NCI-H2107 (cell line): ENCODE results near the gene DNAJA2.

Experiments
- DNase-seq: peaks from one replicate; lab custom pipeline; 2025; lab: John Stamatoyannopoulos, UW

The DNAJA2 gene

DNA sequence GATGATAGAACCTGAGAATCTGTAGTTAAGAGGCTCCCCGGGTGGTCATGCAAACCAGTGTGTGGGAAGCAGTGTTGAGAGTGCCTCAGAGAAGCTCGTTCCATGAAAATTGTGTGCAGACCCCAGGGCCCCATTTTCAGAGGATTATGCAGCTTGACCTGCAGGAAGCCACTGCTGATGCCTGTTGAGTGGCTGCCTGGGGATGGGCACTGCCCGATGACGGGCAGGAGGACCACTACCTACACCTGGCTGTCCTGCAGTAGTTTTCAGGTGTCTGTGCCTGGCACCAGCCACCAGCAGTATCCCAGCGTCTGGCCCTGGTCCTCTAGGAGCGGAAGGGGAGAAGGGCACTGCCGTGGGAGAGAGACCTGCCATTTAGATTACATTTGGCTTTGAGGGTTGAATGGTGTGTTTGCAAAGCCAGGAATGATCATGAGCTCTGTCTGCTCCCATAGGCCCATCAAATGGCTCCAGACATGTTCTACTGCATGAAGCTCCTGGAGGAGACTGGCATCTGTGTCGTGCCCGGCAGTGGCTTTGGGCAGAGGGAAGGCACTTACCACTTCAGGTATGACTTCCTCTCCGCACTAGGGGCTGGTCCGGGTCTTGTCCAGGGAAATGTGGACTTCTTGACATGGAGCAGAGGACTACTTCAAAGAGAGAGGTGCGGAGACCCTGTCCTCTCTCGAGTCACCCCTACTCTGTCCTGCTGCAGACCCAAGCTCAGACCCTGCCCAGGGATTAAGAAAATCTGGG is 46.8 kb downstream of the DNAJA2 start:
- no peak for DNase-seq

- DNase-seq, result no peak
Observed at GRCh38 chr16:46924402-46924801, 49.1 kb downstream of the DNAJA2 start.

DNA sequence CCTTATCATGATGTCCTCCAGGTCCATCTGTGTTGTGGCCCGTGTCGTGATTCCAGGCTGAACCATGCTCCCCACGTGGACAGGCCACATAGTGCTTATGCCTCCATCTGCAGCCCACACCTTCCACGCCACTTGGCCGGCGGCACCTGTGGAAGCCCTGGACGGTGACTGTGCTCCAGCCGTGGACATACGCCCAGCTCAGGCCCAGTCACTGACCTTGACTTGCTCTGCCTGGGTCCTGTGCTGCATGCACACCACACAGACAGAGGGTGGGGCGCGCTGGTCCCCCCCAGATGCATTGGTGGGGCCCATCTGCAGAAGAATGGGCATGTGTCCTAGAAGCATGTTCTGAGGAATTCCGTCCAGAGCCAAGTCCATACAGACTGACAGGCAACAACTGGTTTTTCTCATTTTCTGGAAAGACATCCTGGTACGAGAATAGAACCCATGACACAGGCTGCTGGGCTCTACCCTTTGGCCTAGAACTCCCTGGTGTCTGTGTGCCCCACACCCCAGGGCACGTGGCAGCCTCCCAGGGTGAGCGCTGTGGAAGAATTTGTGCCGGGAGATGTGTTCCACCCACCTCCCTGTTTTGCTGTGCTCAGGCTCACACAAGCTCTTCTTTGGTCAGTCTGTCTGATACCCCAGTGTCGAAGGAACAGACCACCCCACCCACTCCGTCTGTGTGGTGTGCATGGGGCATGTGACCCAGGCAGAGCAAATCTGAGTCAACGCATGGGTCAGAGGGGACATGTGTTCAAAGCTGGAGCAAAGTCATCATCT is 49.8 kb downstream of the DNAJA2 start:
- DNase-seq, result no peak

DNA sequence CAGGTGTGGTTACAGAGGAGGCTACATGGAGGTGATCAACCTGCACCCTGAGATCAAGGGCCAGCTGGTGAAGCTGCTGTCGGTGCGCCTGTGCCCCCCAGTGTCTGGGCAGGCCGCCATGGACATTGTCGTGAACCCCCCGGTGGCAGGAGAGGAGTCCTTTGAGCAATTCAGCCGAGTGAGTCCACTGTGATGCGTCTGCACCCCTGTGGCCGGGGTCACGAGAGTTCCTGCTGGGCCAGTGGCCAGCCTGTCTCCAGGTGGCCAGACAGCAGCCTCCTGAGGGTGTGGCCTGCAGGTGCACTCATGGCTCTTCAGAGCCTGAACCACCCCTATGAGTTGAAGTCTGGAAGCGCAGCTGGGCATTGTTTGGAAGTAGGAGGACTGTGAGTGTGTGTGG is 51.2 kb downstream of the DNAJA2 start:
- no peak for DNase-seq

DNA sequence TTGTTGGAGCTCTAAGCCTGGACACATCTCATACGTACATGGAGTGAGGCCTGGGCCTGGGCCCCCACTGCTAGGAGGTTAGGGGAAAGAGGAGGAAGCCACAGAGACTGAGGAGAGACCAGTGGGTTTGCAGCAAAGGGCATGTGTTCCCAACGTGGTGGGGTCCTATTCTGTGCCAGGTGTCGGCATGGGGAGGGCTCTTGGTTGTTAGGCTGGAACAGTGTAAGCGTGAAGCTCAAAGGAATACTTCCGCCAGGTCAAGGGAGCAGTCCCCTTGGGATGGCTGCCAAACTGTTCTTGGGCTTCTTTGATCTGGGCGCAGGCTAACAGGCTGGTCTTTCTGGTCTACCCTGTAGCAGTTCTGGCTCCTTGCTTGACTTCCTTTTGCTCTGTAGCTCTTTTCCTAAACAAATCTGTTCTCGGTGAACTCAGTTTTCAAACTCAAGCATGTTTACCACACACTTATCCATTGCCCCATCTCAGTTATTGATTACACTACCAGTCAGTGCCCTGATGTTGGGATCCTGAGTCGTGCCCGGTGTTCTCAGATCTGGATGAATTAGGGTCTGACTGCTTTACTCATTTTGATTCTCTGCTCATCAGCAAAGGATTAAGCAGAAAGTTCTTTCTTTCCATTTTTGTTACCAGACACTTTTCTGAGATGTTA is 52.9 kb downstream of the DNAJA2 start:
- no peak for DNase-seq

GRCh38 chr16:46918905-46919792 is 54.3 kb downstream of the DNAJA2 start:
- DNase-seq, result no peak

GRCh38 chr16:46918400-46918799 is 55.1 kb downstream of the DNAJA2 start:
- DNase-seq, result no peak

- no peak for DNase-seq
Observed at GRCh38 chr16:46916980-46917379, 56.5 kb downstream of the DNAJA2 start.

DNA sequence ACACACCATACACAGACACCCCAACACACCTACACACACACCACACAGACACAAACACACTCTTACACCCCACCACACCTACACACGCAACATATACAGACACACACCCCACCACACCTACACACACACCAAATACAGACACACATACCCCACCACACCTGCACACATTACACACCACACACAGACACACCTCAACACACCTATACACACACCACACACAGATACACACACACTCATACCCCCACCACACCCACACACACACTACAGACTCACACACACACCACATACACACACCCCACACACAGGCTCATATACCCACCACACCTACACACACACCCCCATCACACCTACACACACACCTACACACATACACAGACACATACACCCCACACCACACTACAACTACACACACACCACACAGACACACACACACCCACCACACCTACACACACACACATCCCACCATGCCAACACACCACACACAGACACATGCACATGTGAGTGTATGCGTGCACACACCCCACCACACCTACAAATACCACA is 57.9 kb downstream of the DNAJA2 start:
- no peak for DNase-seq

- DNase-seq, result no peak
Observed at GRCh38 chr16:46914556-46915201, 58.8 kb downstream of the DNAJA2 start.

DNA sequence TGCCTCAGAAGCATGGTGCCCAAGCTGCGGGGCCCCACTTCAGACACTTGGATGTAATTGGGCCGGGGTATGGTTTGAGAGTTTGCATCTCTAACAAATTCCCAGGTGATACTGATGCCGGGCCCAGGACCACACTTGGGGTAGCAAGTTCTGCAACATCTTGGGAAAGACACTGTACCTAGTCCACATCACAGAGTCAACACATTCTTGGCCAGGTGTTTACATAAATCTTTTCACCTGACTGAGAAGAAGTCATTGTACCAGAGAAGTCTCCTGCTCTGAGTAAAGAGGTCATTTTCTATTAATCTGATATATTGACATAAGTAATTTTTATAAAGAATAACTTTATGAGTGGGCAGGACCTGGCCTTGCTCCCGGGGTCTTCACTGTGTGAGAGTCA is 61.8 kb downstream of the DNAJA2 start:
- DNase-seq, result no peak

DNA sequence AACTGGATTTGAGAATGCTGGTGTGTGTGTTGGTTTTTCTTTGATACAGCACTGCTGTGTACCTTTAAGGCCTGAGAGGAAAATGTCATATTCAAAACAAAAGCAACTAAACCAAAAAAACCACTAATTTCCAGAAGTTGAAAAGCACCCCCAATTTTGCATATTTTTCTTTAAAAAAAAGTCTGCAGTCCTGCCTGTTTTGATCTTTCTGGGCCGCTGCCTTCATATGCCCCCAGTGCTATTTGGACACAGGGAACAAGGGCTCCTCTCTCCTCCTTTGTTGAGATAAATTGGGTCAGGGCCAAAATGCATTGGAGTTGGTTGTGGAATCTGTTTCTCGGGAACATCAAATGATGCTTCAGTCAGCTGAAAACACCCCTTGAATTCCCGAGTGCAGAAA is 62.4 kb downstream of the DNAJA2 start:
- DNase-seq, result no peak

GRCh38 chr16:46908540-46909372 is 64.7 kb downstream of the DNAJA2 start:
- peak; percentile 24 for DNase-seq

- no peak for DNase-seq
Observed at GRCh38 chr16:46907061-46907774, 66.3 kb downstream of the DNAJA2 start.

GRCh38 chr16:46906360-46907060 is 67.0 kb downstream of the DNAJA2 start:
- DNase-seq, result no peak
